ENCODE results near the gene ATP1A3. TPM values are rescaled to one million over a fixed set of nuclear protein-coding genes. Genes with fewer than 3 reads are reported as not detected.

Gene ATP1A3
- total RNA-seq, 1 donor from 2014 or later, result 1.8 TPM

GRCh38 chr19:41929536-41930071, 64.4 kb downstream of the ATP1A3 start:
- POLR2A ChIA-PET, result interaction anchor here (1.0 to 5.5 kb wide), 6 partner anchors 29 to 70 kb away, joined by 5 to 44 read pairs (median 15); partner anchors contain the start of genes CD79A and RPS19
- CTCF ChIA-PET, result interaction anchor here (0.8 to 1.9 kb wide), 4 partner anchors 14 to 178 kb away, joined by 3 to 13 read pairs (median 3); no protein-coding TSS in a partner anchor
- TF ChIP-seq CTCF (IDR thresholded peaks at IDR 0.05), result no peak
- no peaks in the 10 kb centered on the region for H3K36me3 Mint-ChIP-seq (ENCODE audit: low read depth)
- H3K27ac Mint-ChIP-seq, result no peak overlapping the region
- intact Hi-C loops (cut with micrococcal nuclease), result loop anchor here (1.0 to 2.0 kb wide), 3 partner anchors 15 to 45 kb away; no protein-coding TSS in a partner anchor
- peak overlapping the region; percentile 41 for H3K4me3 Mint-ChIP-seq
- H3K4me1 Mint-ChIP-seq, result peaks cover 45% of the 10 kb centered on the region
- H3K9me3 Mint-ChIP-seq, result no peaks in the 10 kb centered on the region
- DNase-seq (no peak), ATAC-seq (ENCODE audit: low read depth) (no peak)
- H3K27me3 Mint-ChIP-seq, result no peaks in the 10 kb centered on the region

GRCh38 chr19:41928754-41929535, 65.1 kb downstream of the ATP1A3 start:
- ChIA-PET CTCF (interaction anchor here (0.8 to 1.9 kb wide), 3 partner anchors 56 to 179 kb away, joined by 3 to 13 read pairs (median 5); partner anchors contain the start of gene RPS19), POLR2A (interaction anchor here (1.0 to 5.5 kb wide), 7 partner anchors 17 to 69 kb away, joined by 4 to 44 read pairs (median 12); partner anchors contain the start of genes CD79A and RPS19)
- no peaks in the 10 kb centered on the region for H3K9me3 Mint-ChIP-seq
- peak overlapping the region; percentile 38 for H3K27ac Mint-ChIP-seq
- H3K4me3 Mint-ChIP-seq, result no peak overlapping the region
- H3K36me3 Mint-ChIP-seq (ENCODE audit: low read depth), result no peaks in the 10 kb centered on the region
- H3K27me3 Mint-ChIP-seq, result no peaks in the 10 kb centered on the region
- no peak for TF ChIP-seq CTCF (IDR thresholded peaks at IDR 0.05)
- ATAC-seq (ENCODE audit: low read depth) (peak; percentile 63), DNase-seq (no peak)
- H3K4me1 Mint-ChIP-seq, result peaks cover 39% of the 10 kb centered on the region
- intact Hi-C loops (cut with micrococcal nuclease), result loop anchor here (1.0 to 2.0 kb wide), 3 partner anchors 14 to 45 kb away; no protein-coding TSS in a partner anchor

GRCh38 chr19:41928221-41928683, 65.8 kb downstream of the ATP1A3 start, which contains the start of gene ERFL:
ERFL (minus strand) TSS chr19:41928449; CDS start chr19:41912919, 15,530 bp downstream.
- ChIA-PET POLR2A (interaction anchor here (1.0 to 5.5 kb wide), 7 partner anchors 18 to 68 kb away, joined by 3 to 44 read pairs (median 7); partner anchors contain the start of genes CD79A and RPS19), CTCF (interaction anchor here (0.6 to 1.5 kb wide), 3 partner anchors 18 to 69 kb away, joined by 3 to 5 read pairs (median 4); partner anchors contain the start of gene RPS19)
- Mint-ChIP-seq H3K27me3 (peaks cover 2% of the 10 kb centered on the region), H3K9me3 (no peaks in the 10 kb centered on the region), H3K4me3 (no peak within 1 kb of the TSS), H3K27ac (peak within 1 kb of the TSS; percentile 73), H3K4me1 (peaks cover 35% of the 10 kb centered on the region), H3K36me3 (ENCODE audit: low read depth) (no peaks in the 10 kb centered on the region)
- intact Hi-C loops (cut with micrococcal nuclease), result loop anchor here (2.0 kb wide), 2 partner anchors 13 to 17 kb away; no protein-coding TSS in a partner anchor
- no peak for DNase-seq
- TF ChIP-seq CTCF (IDR thresholded peaks at IDR 0.05), result no peak
- peak; percentile 35 for ATAC-seq (ENCODE audit: low read depth)

GRCh38 chr19:41927497-41928192, 66.4 kb downstream of the ATP1A3 start:
- no peak for DNase-seq
- peaks cover 5% of the 10 kb centered on the region for H3K27me3 Mint-ChIP-seq
- H3K36me3 Mint-ChIP-seq (ENCODE audit: low read depth), result no peaks in the 10 kb centered on the region
- no peaks in the 10 kb centered on the region for H3K9me3 Mint-ChIP-seq
- no peak for TF ChIP-seq CTCF (IDR thresholded peaks at IDR 0.05)
- POLR2A ChIA-PET, result interaction anchor here (1.0 to 5.5 kb wide), 6 partner anchors 18 to 68 kb away, joined by 3 to 44 read pairs (median 8); partner anchors contain the start of genes CD79A and RPS19
- intact Hi-C loops (cut with micrococcal nuclease), result loop anchor here (2.0 kb wide), 2 partner anchors 13 to 17 kb away; no protein-coding TSS in a partner anchor
- peaks cover 37% of the 10 kb centered on the region for H3K4me1 Mint-ChIP-seq
- CTCF ChIA-PET, result interaction anchor here (0.6 to 1.5 kb wide), 3 partner anchors 19 to 68 kb away, joined by 3 to 5 read pairs (median 4); partner anchors contain the start of gene RPS19
- peak; percentile 35 for ATAC-seq (ENCODE audit: low read depth)
- H3K4me3 Mint-ChIP-seq, result no peak overlapping the region
- H3K27ac Mint-ChIP-seq, result no peak overlapping the region

Measured in activated B cell treated with CpG ODN at 0.5 μM for 24 hours (primary cell).